Heart left ventricle (tissue), 16 donors: ENCODE data around the gene SNTA1. TPM values are rescaled to one million over a fixed set of nuclear protein-coding genes. Genes with fewer than 3 reads are reported as not detected.
A peak's percentile ranks its signal among the peaks of the same experiment; 100 is the strongest.

Experiments used
- ATAC-seq, 4 donors: fragments of 200-7000 bp; cut with Tn5 transposase; one replicate each; pipeline ENCODE4 v1.9.1; 2020 to 2022; ENCODE audit warnings: moderate library complexity in 4 of 4, mild to moderate bottlenecking in 3 of 4, moderate number of reproducible peaks in 1 of 4
- DNase-seq, 5 donors: peaks; one replicate each; pipeline ENCODE4 v3.0.0-alpha.2; 2020
- H3K27ac ChIP-seq, 12 donors: fragments of 200-600 bp; sonication (generic) in 4 of 12; one replicate each; pipeline versions ENCODE4 v1.5.0 to v1.8.0; 2016 to 2022; ENCODE audit warnings: mild to moderate bottlenecking in 2 of 12
- H3K27me3 ChIP-seq, 9 donors: fragments of 200-600 bp; sonication (generic) in 2 of 9; one replicate each; pipeline versions ENCODE4 v1.5.1 to v1.8.0; 2016 to 2022; ENCODE audit warnings: mild to moderate bottlenecking in 3 of 9
- H3K36me3 ChIP-seq, 9 donors: fragments of 200-600 bp; sonication (generic) in 2 of 9; one replicate each; pipeline versions ENCODE4 v1.5.0 to v1.8.0; 2018 to 2022; ENCODE audit warnings: mild to moderate bottlenecking in 2 of 9
- H3K4me1 ChIP-seq, 12 donors: fragments of 200-600 bp; sonication (generic) in 4 of 12; one replicate each; pipeline versions ENCODE4 v1.5.0 to v1.8.0; 2016 to 2022; ENCODE audit warnings: mild to moderate bottlenecking in 3 of 12
- H3K4me3 ChIP-seq, 12 donors: fragments of 200-600 bp; sonication (generic) in 4 of 12; one replicate each; pipeline versions ENCODE4 v1.5.0 to v1.8.0; 2017 to 2022; ENCODE audit warnings: mild to moderate bottlenecking in 9 of 12, moderate library complexity in 4 of 12
- H3K9me3 ChIP-seq, 12 donors: fragments of 200-600 bp; sonication (generic) in 4 of 12; one replicate each; pipeline versions ENCODE4 v1.5.0 to v1.8.0; 2016 to 2022; ENCODE audit warnings: mild to moderate bottlenecking in 1 of 12
- CTCF ChIP-seq, 12 donors: fragments of 200-600 bp; sonication (generic) in 4 of 12; IDR thresholded peaks; one replicate each; pipeline versions ENCODE4 v1.5.0 to v1.8.0; 2018 to 2022; ENCODE audit warnings: antibody characterized with exemption in 12 of 12, mild to moderate bottlenecking in 5 of 12
- POLR2A ChIP-seq, 2 donors: fragments of 450-650 bp; IDR thresholded peaks; one replicate each; pipeline ENCODE4 v1.6.1; 2017; ENCODE audit warnings: antibody characterized with exemption in 2 of 2, mild to moderate bottlenecking in 2 of 2, moderate library complexity in 2 of 2
- WGBS, 4 donors: extraction: QIAGEN DNeasy Blood & Tissue Kit in 2 of 4; methylation state at CpG; one replicate each; pipeline versions ENCODE4 v1.1.5 to v1.1.7; 2013 to 2018; 5-methylcytosine and 5-hydroxymethylcytosine counted together
- intact Hi-C, 10 donors: fragments of 100-400 bp; cut with DNase I; formaldehyde crosslinking; loops; one replicate each; pipeline versions ENCODE4 v1.11.1 to v1.14.2; 2022
- polyA plus RNA-seq, 2 donors: library from polyadenylated mRNA; stranded (reverse); fragments of 200-250 nt; gene quantifications; one replicate each; pipeline ENCODE4 v1.2.3, GENCODE V29; 2013
- total RNA-seq, 9 donors: library from RNA; depleted of rRNA in 2 of 9; stranded (reverse); fragments of >200 nt in 2 of 9; fragmentation: NEBNext Ultra II Directional in 3 of 9; extraction: Animal tissue kit (Norgen Biotek cat#: 25700) in 3 of 9; gene quantifications; one replicate each; pipeline versions ENCODE4 v1.1.0 to v1.2.4, GENCODE V29; 2016 to 2023
- donor health status: ischemic (EF 13 %, LVEDD 7.1; RV severe dilation, severe dysfunction).
- donor health status: healthy with polysubstance abuse.
- donor health status: DM: no; HTN: yes; CAD: no.
- donor health status: DM: no; HTN: no; CAD: no.
- donor health status: ischemic (EF 25% LVEDD 6.9; RV normal size, moderate dysfunction).
- donor health status: ischemic (EF 25% LVEDD 5.7; RV mildly dilated, moderate dysfunction).
- donor health status: healthy.
- donor health status: DM: yes; HTN: yes; CAD: no.
- donor health status: ischemic (EF 35%, LVEDD 5.7; RV mildly dilated, moderate dysfunction).
- donor health status: nonischemic (EF 11% LVEDD 7.7; RV severe dilation, severe dysfunction).
- donor health status: DM: yes; HTN: yes; CAD: no.
- donor health status: PGD.
- donor health status: ischemic (EF 29% LVEDD 5.4; RV normal size, mild dysfunction).
- donor health status: nonischemic (EF 23%, LVEDD 6.1; RV moderate dilation, normal function).

Gene SNTA1
- total and polyA plus RNA-seq, 11 donors = 91.0 to 318 (median 166) TPM

GRCh38 chr20:33372993-33373441, 70.5 kb downstream of the SNTA1 start:
- Histone ChIP-seq H3K4me3 (no peak overlapping the region), H3K27ac (no peak overlapping the region), H3K9me3 (no peaks in the 10 kb centered on the region), H3K36me3 (peaks cover 0 to 100% (median 80%) of the 10 kb centered on the region in 9 donors), H3K27me3 (no peaks in the 10 kb centered on the region), H3K4me1 (peaks cover 0 to 4% (median 0%) of the 10 kb centered on the region in 12 donors)
- WGBS, 4 donors = 83 to 96% (median 89%) methylated on average over 4 of the region's 4 CpGs
- TF ChIP-seq CTCF (IDR thresholded peaks at IDR 0.05) = no peak
- no peak for TF ChIP-seq POLR2A (IDR thresholded peaks at IDR 0.05)
- intact Hi-C loops = no loop called here
- ATAC-seq = no peak
- DNase-seq = no peak

GRCh38 chr20:33370291-33370690, 73.3 kb downstream of the SNTA1 start:
- Histone ChIP-seq H3K9me3 (no peaks in the 10 kb centered on the region), H3K27me3 (no peaks in the 10 kb centered on the region), H3K4me3 (no peak overlapping the region), H3K4me1 (peaks cover 0 to 4% (median 0%) of the 10 kb centered on the region in 12 donors), H3K36me3 (peaks cover 0 to 100% (median 83%) of the 10 kb centered on the region in 9 donors), H3K27ac (no peak overlapping the region)
- 93 to 96% (median 95%) methylated on average over 8 of the region's 8 CpGs for WGBS, 4 donors
- intact Hi-C loops = no loop called here
- ATAC-seq (peak in 1 of 4 donors; percentile 18), DNase-seq (no peak)
- no peak for TF ChIP-seq CTCF (IDR thresholded peaks at IDR 0.05)
- no peak for TF ChIP-seq POLR2A (IDR thresholded peaks at IDR 0.05)

GRCh38 chr20:33362898-33363297, 80.7 kb downstream of the SNTA1 start:
- DNase-seq = no peak

More at GRCh38 chr20:33362898-33363297, 80.7 kb downstream of the SNTA1 start:
- WGBS, 4 donors = 40 to 58% (median 43%) methylated on average over 1 of the region's 1 CpG
- intact Hi-C loops = no loop called here
- peaks cover 0 to 20% (median 0%) of the 10 kb centered on the region in 12 donors for H3K4me1 ChIP-seq
- no peaks in the 10 kb centered on the region for H3K27me3 ChIP-seq
- no peak overlapping the region for H3K27ac ChIP-seq
- H3K9me3 ChIP-seq = no peaks in the 10 kb centered on the region
- no peak for TF ChIP-seq CTCF (IDR thresholded peaks at IDR 0.05)
- TF ChIP-seq POLR2A (IDR thresholded peaks at IDR 0.05) = no peak
- no peak overlapping the region for H3K4me3 ChIP-seq
- ATAC-seq = no peak
- H3K36me3 ChIP-seq = peaks cover 0 to 100% (median 96%) of the 10 kb centered on the region in 9 donors
